Right lobe of liver (tissue), 4 donors: ENCODE measurements around the gene CDIP1.

Source experiments
- POLR2A ChIP-seq: fragments of 450-650 bp; IDR thresholded peaks from one replicate; pipeline ENCODE4 v1.6.1; 2017; ENCODE audit warnings: antibody characterized with exemption, mild to moderate bottlenecking
- TF ChIP-seq, protein P1 (sequence below), 4 donors: fragments of 200-600 bp in 3 of 4; fragments of 450-650 bp in 1 of 4; IDR thresholded peaks; one replicate each; pipeline versions ENCODE4 v1.5.1 to v1.8.0; 2016 to 2022; ENCODE audit warnings: antibody characterized with exemption in 4 of 4, mild to moderate bottlenecking in 2 of 4
- donor health status: DM: no; HTN: no; CAD: no.
- donor health status: DM: no; HTN: no; CAD: no.
- donor health status: DM: no; HTN: yes; CAD: no.

DNA sequence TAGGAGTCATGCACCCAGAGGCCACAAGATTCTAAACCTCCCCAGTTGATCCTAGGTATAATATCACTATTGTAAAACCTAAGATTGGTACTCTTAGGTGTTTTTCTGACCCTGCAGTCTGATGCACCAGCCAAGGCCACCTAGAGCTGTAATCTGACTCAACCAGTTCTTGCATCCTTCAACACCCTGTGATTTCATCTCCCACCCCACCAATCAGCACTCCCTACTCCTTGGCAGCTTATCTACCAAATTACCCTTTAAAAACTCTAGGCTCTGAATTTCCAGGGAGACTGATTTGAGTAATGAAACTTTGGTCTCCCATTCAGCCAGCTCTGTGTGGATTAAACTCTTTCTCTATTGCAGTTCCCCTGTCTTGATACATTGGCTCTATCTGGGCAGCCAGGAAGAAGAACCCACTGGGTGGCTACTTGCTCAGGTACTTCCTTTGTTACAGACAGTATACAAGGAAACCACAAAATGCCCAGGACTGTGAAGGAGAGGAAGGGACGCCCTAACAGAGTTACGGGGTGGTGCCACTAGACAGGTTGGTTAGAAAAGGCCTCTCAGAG lies 1.2 kb upstream of the CDIP1 start:
- no peak for TF ChIP-seq POLR2A
- TF ChIP-seq, protein P1, sequence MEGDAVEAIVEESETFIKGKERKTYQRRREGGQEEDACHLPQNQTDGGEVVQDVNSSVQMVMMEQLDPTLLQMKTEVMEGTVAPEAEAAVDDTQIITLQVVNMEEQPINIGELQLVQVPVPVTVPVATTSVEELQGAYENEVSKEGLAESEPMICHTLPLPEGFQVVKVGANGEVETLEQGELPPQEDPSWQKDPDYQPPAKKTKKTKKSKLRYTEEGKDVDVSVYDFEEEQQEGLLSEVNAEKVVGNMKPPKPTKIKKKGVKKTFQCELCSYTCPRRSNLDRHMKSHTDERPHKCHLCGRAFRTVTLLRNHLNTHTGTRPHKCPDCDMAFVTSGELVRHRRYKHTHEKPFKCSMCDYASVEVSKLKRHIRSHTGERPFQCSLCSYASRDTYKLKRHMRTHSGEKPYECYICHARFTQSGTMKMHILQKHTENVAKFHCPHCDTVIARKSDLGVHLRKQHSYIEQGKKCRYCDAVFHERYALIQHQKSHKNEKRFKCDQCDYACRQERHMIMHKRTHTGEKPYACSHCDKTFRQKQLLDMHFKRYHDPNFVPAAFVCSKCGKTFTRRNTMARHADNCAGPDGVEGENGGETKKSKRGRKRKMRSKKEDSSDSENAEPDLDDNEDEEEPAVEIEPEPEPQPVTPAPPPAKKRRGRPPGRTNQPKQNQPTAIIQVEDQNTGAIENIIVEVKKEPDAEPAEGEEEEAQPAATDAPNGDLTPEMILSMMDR (IDR thresholded peaks at IDR 0.05): no peak
